GM21515 (cell line): ENCODE data around the gene ZDHHC1.

ENCODE experiments used
- ATAC-seq: cut with Tn5 transposase; IDR thresholded peaks from one replicate; pipeline ENCODE4 v1.9.1; 2021; ENCODE audit not compliant: unreplicated experiment

ZDHHC1 gene

GRCh38 chr16:67448580-67448979 is 32.3 kb upstream of the ZDHHC1 start:
- ATAC-seq, result no peak

GRCh38 chr16:67447508-67448076 is 31.3 kb upstream of the ZDHHC1 start:
- ATAC-seq, result no peak

- no peak for ATAC-seq
Measured at GRCh38 chr16:67446968-67447507, 30.8 kb upstream of the ZDHHC1 start.

- ATAC-seq, result no peak
Measured at GRCh38 chr16:67445913-67446907, 29.9 kb upstream of the ZDHHC1 start.

- no peak for ATAC-seq
Measured at GRCh38 chr16:67445441-67445912, 29.2 kb upstream of the ZDHHC1 start.

GRCh38 chr16:67445126-67445426 is 28.8 kb upstream of the ZDHHC1 start:
- ATAC-seq, result no peak

- no peak for ATAC-seq
Measured at GRCh38 chr16:67444259-67445125, 28.2 kb upstream of the ZDHHC1 start.

- ATAC-seq, result no peak
Measured at GRCh38 chr16:67443265-67443664, 27.0 kb upstream of the ZDHHC1 start.

GRCh38 chr16:67442581-67443255 is 26.4 kb upstream of the ZDHHC1 start:
- no peak for ATAC-seq

GRCh38 chr16:67441907-67442306 is 25.6 kb upstream of the ZDHHC1 start:
- ATAC-seq, result no peak

GRCh38 chr16:67441271-67441753 is 25.0 kb upstream of the ZDHHC1 start:
- ATAC-seq, result no peak

GRCh38 chr16:67438824-67439393 is 22.6 kb upstream of the ZDHHC1 start:
- ATAC-seq, result no peak

GRCh38 chr16:67438098-67438791 is 22.0 kb upstream of the ZDHHC1 start:
- ATAC-seq, result no peak

- ATAC-seq, result no peak
Measured at GRCh38 chr16:67437513-67437912, 21.2 kb upstream of the ZDHHC1 start.

GRCh38 chr16:67436640-67437193 is 20.4 kb upstream of the ZDHHC1 start:
- no peak for ATAC-seq

GRCh38 chr16:67435758-67436164 is 19.5 kb upstream of the ZDHHC1 start:
- ATAC-seq, result no peak

GRCh38 chr16:67433131-67433719 is 16.9 kb upstream of the ZDHHC1 start:
- no peak for ATAC-seq

GRCh38 chr16:67432506-67432890 is 16.2 kb upstream of the ZDHHC1 start:
- ATAC-seq, result no peak
